ENCODE data around the gene CUL3. TPM values are rescaled to one million over a fixed set of nuclear protein-coding genes. Genes with fewer than 3 reads are reported as not detected.
"Not testable (repeated sequence)": the region's sequence is repeated elsewhere in the genome, so short reads cannot be mapped to it uniquely, and the experiment has no call there.

CUL3 gene
- total RNA-seq, 4 donors from 2014 or later, result 68.5 to 75.1 (median 70.8) TPM

- no peak overlapping the region for H3K4me3 ChIP-seq
- 74 to 88% methylated on average over 4 of the region's 4 CpGs for WGBS, 2 donors (ENCODE audit: low coverage in 1 of 2)
- no peak overlapping the region for H3K27ac ChIP-seq
- ATAC-seq, result no peak
- no peaks in the 10 kb centered on the region for H3K36me3 ChIP-seq
- H3K4me1 ChIP-seq, result no peaks in the 10 kb centered on the region
- TF ChIP-seq CTCF (IDR thresholded peaks at IDR 0.05) (no peak), POLR2AphosphoS5 (IDR thresholded peaks at IDR 0.05) (no peak), POLR2A (IDR thresholded peaks at IDR 0.05) (no peak), EP300 (IDR thresholded peaks at IDR 0.05) (no peak)
- peaks cover 0 to 7% (median 0%) of the 10 kb centered on the region in 3 donors for H3K9me3 ChIP-seq
- H3K27me3 ChIP-seq, result no peaks in the 10 kb centered on the region
These were observed 28.6 kb upstream of the CUL3 start for GRCh38 chr2:224613543-224614286.

- H3K4me1 ChIP-seq, result no peaks in the 10 kb centered on the region
- ATAC-seq, result no peak
- H3K9me3 ChIP-seq, result no peaks in the 10 kb centered on the region
- H3K36me3 ChIP-seq, result no peaks in the 10 kb centered on the region
- H3K27me3 ChIP-seq, result no peaks in the 10 kb centered on the region
- WGBS, 2 donors (ENCODE audit: low coverage in 1 of 2), result 57 to 72% methylated on average over 4 to 5 of the region's 5 CpGs
- H3K27ac ChIP-seq, result no peak overlapping the region
- H3K4me3 ChIP-seq, result no peak overlapping the region
- TF ChIP-seq CTCF (IDR thresholded peaks at IDR 0.05), result no peak
- no peak for TF ChIP-seq EP300 (IDR thresholded peaks at IDR 0.05)
- no peak for TF ChIP-seq POLR2A (IDR thresholded peaks at IDR 0.05)
- no peak for TF ChIP-seq POLR2AphosphoS5 (IDR thresholded peaks at IDR 0.05)
These were observed 27.4 kb upstream of the CUL3 start for GRCh38 chr2:224612578-224612977.

GRCh38 chr2:224611938-224612337, 26.8 kb upstream of the CUL3 start:
- Histone ChIP-seq H3K4me1 (no peaks in the 10 kb centered on the region), H3K27me3 (no peaks in the 10 kb centered on the region), H3K9me3 (no peaks in the 10 kb centered on the region), H3K27ac (no peak overlapping the region), H3K36me3 (no peaks in the 10 kb centered on the region), H3K4me3 (no peak overlapping the region)
- TF ChIP-seq POLR2AphosphoS5 (IDR thresholded peaks at IDR 0.05), result no peak
- no peak for TF ChIP-seq POLR2A (IDR thresholded peaks at IDR 0.05)
- TF ChIP-seq CTCF (IDR thresholded peaks at IDR 0.05), result no peak
- no peak for TF ChIP-seq EP300 (IDR thresholded peaks at IDR 0.05)
- WGBS, 2 donors (ENCODE audit: low coverage in 1 of 2), result 68 to 74% methylated on average over 3 of the region's 3 CpGs
- no peak for ATAC-seq

GRCh38 chr2:224608104-224608503, 22.9 kb upstream of the CUL3 start:
- H3K4me1 ChIP-seq, result no peaks in the 10 kb centered on the region
- TF ChIP-seq POLR2A (IDR thresholded peaks at IDR 0.05), result no peak
- no peak for TF ChIP-seq EP300 (IDR thresholded peaks at IDR 0.05)
- no peak for TF ChIP-seq POLR2AphosphoS5 (IDR thresholded peaks at IDR 0.05)
- TF ChIP-seq CTCF (IDR thresholded peaks at IDR 0.05), result no peak
- WGBS, 2 donors (ENCODE audit: low coverage in 1 of 2), result 45 to 71% methylated on average over 2 to 3 of the region's 3 CpGs
- no peaks in the 10 kb centered on the region for H3K9me3 ChIP-seq
- no peak overlapping the region for H3K4me3 ChIP-seq
- H3K36me3 ChIP-seq, result no peaks in the 10 kb centered on the region
- H3K27me3 ChIP-seq, result no peaks in the 10 kb centered on the region
- no peak for ATAC-seq
- H3K27ac ChIP-seq, result no peak overlapping the region

- H3K4me1 ChIP-seq, ATAC-seq, H3K27ac ChIP-seq, H3K27me3 ChIP-seq, H3K4me3 ChIP-seq, H3K9me3 ChIP-seq, H3K36me3 ChIP-seq: not testable (repeated sequence)
- WGBS, 2 donors (ENCODE audit: low coverage in 1 of 2), result 83 to 89% methylated on average over 3 to 6 of the region's 42 CpGs
These were observed 18.8 kb upstream of the CUL3 start for GRCh38 chr2:224603746-224604500.

GRCh38 chr2:224602778-224603375, 17.7 kb upstream of the CUL3 start:
- not testable (repeated sequence) for H3K4me1 ChIP-seq, ATAC-seq, H3K27ac ChIP-seq, H3K9me3 ChIP-seq, H3K36me3 ChIP-seq, H3K4me3 ChIP-seq, H3K27me3 ChIP-seq
- 59 to 68% methylated on average over 2 to 3 of the region's 17 CpGs for WGBS, 2 donors (ENCODE audit: low coverage in 1 of 2)

Data from gastroesophageal sphincter (tissue), 4 donors.